BE2C (cell line): ENCODE measurements around the gene ZNF839.

Experiments
- DNase-seq: peaks from one replicate; pipeline ENCODE4 v3.0.0-alpha.2; 2020
- H3K27me3 ChIP-seq: fragments of 250-450 bp; sonication (Bioruptor Pico); 2 replicates; pipeline ENCODE4 v1.5.1; 2020; ENCODE audit warnings: mild to moderate bottlenecking
- H3K36me3 ChIP-seq: fragments of 250-450 bp; sonication (Bioruptor Pico); 2 replicates; pipeline ENCODE4 v1.5.1; 2020; ENCODE audit warnings: mild to moderate bottlenecking
- H3K4me1 ChIP-seq: fragments of 250-450 bp; sonication (Bioruptor Pico); 2 replicates; pipeline ENCODE4 v1.5.1; 2020
- H3K4me3 ChIP-seq: 2 replicates; pipeline ENCODE4 v1.5.1; 2011; ENCODE audit warnings: low read depth, low read length
- H3K9me3 ChIP-seq: fragments of 250-450 bp; sonication (Bioruptor Pico); 2 replicates; pipeline ENCODE4 v1.5.1; 2020
- CTCF ChIP-seq: IDR thresholded peaks from 2 replicates; pipeline ENCODE4 v1.5.1; 2012; ENCODE audit warnings: mild to moderate bottlenecking, low read depth, low read length

The ZNF839 gene

DNA sequence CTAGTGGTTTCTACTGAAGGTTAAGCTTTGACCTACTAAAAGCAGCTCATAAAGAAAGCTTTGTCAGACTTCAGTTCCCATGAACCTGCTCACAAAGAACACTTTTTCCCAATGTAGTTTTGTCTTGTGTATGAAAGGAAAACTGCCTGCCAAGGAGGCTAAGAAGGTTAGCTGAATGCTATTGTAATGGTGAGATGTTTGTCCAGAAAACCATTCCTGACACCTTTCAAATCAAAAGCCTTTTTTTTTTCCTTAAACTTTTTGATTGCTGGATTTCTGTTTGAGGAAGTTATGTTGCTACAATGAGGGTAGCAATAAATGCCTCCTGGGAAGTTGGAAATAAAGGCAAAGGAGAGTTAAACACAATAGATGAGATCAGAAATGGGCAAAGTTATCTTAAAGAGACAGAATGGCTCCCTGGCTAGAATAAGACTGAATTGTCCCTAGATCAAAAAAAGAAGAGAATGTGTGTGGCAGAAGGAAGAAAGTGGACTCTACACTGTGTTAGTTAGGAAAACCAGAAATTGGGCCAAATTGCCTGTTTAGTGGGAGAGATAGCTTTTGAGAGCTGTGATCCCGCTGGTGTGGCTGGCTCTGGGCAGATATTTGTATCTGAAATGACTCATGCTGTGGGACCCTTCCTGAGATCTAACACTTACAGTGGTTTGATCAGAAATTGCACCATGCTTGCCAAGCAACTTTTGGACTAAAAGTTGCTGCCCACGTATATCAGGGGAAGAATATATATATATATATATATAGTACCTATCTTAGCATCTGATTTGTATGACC is 70.7 kb downstream of the ZNF839 start:
- Histone ChIP-seq H3K9me3 (no peaks in the 10 kb centered on the region), H3K4me3 (no peak overlapping the region), H3K36me3 (no peaks in the 10 kb centered on the region), H3K4me1 (no peaks in the 10 kb centered on the region), H3K27me3 (no peaks in the 10 kb centered on the region)
- no peak for DNase-seq
- TF ChIP-seq CTCF, result no peak
